Left ventricle myocardium inferior (tissue), 1 donor: ENCODE measurements around the gene LRMDA. TPM values are rescaled to one million over a fixed set of nuclear protein-coding genes. Genes with fewer than 3 reads are reported as not detected.

Experiments used
- DNase-seq: peaks from one replicate; pipeline ENCODE4 v3.0.0-alpha.2; 2020
- H3K27ac ChIP-seq: fragments of 200-600 bp; replicated peaks from 2 replicates; pipeline ENCODE4 v1.8.0; 2021
- H3K27me3 ChIP-seq: fragments of 200-600 bp; 2 replicates; pipeline ENCODE4 v1.8.0; 2021; ENCODE audit warnings: low read depth
- H3K36me3 ChIP-seq: fragments of 200-600 bp; 2 replicates; pipeline ENCODE4 v1.8.0; 2021
- H3K4me1 ChIP-seq: fragments of 200-600 bp; 2 replicates; pipeline ENCODE4 v1.8.0; 2021
- H3K4me3 ChIP-seq: fragments of 200-600 bp; 2 replicates; pipeline ENCODE4 v1.8.0; 2021; ENCODE audit warnings: mild to moderate bottlenecking, moderate library complexity
- H3K9me3 ChIP-seq: fragments of 200-600 bp; replicated peaks from 2 replicates; pipeline ENCODE4 v1.8.0; 2021
- intact Hi-C: fragments of 100-400 bp; cut with micrococcal nuclease; formaldehyde crosslinking; loops from one replicate; pipeline ENCODE4 v1.11.0; 2022
- total RNA-seq: library from RNA; stranded (reverse); fragmentation: NEBNext Ultra II Directional; extraction: Animal tissue kit (Norgen Biotek cat#: 25700); gene quantifications from one replicate; pipeline ENCODE4 v1.2.1, GENCODE V29; 2021
- TF ChIP-seq, protein P1 (sequence below): fragments of 200-600 bp; IDR thresholded peaks from 2 replicates; pipeline ENCODE4 v1.8.0; 2021; ENCODE audit warnings: antibody characterized with exemption, mild to moderate bottlenecking, borderline replicate concordance
- donor health status: DM: no; HTN: yes; CAD: no; lungs with severe emphysema.

LRMDA gene
- total RNA-seq, 1 donor from 2014 or later = 18.7 TPM

DNA sequence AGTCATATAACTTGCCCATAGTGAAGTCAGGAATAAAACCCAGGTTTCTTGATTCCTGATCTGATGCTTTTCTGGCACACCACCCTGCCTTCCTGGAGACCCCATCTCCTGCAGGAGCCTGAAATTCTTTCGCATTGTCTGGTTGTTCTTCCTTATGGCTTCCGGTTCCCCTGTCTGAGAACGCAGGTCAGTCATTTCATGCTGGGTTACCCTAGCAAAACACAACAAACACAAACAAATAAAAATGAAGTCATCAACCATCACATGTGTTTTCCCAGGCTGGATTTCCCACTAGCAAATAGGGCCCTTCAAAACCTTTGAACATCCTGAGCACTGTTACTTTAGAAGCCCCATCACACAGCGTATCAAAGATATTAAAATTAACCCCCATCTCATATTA is 569.6 kb downstream of the LRMDA start:
- DNase-seq = no peak
- intact Hi-C loops = no loop called here
- H3K4me3 ChIP-seq = no peak overlapping the region
- no peaks in the 10 kb centered on the region for H3K27me3 ChIP-seq
- H3K27ac ChIP-seq = no peak overlapping the region
- no peaks in the 10 kb centered on the region for H3K4me1 ChIP-seq
- TF ChIP-seq, protein P1, sequence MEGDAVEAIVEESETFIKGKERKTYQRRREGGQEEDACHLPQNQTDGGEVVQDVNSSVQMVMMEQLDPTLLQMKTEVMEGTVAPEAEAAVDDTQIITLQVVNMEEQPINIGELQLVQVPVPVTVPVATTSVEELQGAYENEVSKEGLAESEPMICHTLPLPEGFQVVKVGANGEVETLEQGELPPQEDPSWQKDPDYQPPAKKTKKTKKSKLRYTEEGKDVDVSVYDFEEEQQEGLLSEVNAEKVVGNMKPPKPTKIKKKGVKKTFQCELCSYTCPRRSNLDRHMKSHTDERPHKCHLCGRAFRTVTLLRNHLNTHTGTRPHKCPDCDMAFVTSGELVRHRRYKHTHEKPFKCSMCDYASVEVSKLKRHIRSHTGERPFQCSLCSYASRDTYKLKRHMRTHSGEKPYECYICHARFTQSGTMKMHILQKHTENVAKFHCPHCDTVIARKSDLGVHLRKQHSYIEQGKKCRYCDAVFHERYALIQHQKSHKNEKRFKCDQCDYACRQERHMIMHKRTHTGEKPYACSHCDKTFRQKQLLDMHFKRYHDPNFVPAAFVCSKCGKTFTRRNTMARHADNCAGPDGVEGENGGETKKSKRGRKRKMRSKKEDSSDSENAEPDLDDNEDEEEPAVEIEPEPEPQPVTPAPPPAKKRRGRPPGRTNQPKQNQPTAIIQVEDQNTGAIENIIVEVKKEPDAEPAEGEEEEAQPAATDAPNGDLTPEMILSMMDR = no peak
- no peaks in the 10 kb centered on the region for H3K9me3 ChIP-seq
- no peaks in the 10 kb centered on the region for H3K36me3 ChIP-seq

DNA sequence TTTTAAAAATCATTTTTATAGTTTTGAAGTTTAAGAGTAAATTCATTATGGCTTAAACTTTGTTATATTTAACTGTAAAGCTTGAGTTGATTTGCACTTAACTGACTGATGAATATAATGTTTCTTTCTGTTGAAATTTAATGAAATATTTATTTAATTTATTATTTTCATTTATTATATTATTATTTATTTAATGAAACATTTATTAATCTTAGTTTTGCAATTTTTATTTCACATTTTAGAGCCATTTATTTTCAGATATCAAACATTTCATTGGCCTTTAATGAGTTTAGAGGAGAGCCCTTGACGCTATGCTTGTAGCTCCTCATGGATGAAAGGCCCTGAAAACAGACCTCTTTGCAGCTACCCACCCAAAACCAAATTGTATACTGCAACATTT is 570.0 kb downstream of the LRMDA start:
- no peak overlapping the region for H3K4me3 ChIP-seq
- intact Hi-C loops = no loop called here
- H3K36me3 ChIP-seq = no peaks in the 10 kb centered on the region
- no peak for DNase-seq
- no peaks in the 10 kb centered on the region for H3K9me3 ChIP-seq
- H3K4me1 ChIP-seq = no peaks in the 10 kb centered on the region
- H3K27ac ChIP-seq = no peak overlapping the region
- no peaks in the 10 kb centered on the region for H3K27me3 ChIP-seq
- TF ChIP-seq, protein P1 = no peak

DNA sequence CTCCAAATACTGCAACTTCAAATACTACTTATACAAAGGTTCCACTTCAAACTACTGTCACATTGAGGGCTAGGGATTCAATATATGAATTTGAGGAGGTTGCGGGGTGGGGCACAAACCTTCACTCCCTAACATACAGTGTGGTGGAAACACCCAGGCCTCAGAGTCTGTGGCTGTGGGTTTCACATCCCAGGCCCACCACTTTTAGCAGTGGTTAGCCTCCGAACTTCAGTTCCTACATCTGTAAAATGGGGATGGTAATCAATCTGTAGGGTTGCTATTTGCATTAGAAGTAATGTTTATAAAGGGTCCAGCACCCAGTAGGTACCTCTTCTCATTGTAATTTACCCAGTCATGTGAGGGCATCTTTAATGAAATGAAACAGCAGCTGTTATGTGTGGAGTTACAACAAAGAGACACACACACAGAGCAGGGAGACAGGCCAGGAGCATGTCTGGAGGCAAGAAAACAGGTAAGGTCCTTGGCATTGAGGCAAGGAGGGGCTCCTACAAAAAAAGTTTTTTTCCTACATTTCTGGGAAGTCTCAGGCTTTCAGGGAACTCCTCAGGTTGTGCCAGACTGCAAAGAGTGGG is 570.9 kb downstream of the LRMDA start:
- TF ChIP-seq, protein P1 = no peak
- Histone ChIP-seq H3K36me3 (no peaks in the 10 kb centered on the region), H3K9me3 (no peaks in the 10 kb centered on the region), H3K27ac (no peak overlapping the region), H3K27me3 (no peaks in the 10 kb centered on the region), H3K4me1 (no peaks in the 10 kb centered on the region), H3K4me3 (no peak overlapping the region)
- intact Hi-C loops = no loop called here
- DNase-seq = no peak

DNA sequence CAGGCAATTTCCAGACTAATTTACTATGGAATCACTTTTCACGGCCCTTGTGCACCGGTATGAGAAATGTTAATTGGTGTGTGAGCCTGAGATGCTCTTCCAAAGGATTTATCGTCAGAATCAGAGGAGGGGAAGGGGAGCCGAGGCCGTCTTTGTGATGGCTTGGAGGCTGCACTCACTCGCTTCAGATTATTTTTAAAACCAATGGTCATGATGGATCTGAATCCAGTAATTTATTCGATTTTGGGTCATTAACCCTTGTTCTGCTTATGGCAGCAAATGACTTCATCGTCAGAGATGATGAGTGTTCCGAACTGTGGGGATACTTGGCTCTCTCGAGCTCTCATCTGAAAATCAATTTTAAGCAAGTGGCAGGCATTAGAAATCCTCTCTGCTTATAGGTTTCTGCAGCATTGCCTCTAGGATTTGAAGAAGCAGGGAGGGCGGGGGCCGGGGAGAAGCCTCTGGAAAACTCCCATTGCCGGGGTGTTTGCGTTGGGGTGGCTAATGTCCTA is 576.3 kb downstream of the LRMDA start:
- no peaks in the 10 kb centered on the region for H3K4me1 ChIP-seq
- no peaks in the 10 kb centered on the region for H3K9me3 ChIP-seq
- no peaks in the 10 kb centered on the region for H3K27me3 ChIP-seq
- no peak for DNase-seq
- TF ChIP-seq, protein P1 = no peak
- intact Hi-C loops = no loop called here
- H3K27ac ChIP-seq = no peak overlapping the region
- H3K36me3 ChIP-seq = no peaks in the 10 kb centered on the region
- H3K4me3 ChIP-seq = no peak overlapping the region

DNA sequence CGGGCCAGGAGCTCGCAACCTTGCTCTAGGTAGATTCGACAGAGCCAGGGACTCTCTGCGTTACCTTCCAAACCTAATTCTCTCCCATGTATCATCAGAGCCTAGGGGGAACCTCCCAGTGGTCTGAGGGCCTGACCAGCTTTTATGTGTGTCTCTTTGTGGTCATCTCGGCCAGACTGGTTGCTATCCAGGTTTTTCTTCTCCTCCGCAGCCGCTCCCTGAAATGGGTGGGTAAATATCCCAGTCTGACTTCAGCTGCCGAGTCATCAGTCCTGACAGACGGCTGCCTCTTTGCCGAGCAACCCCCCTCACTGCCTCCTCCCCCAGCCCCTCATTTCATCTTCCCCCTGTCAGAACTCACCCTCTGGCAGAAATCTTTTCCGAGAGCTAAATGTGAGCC is 578.1 kb downstream of the LRMDA start:
- intact Hi-C loops = no loop called here
- Histone ChIP-seq H3K4me1 (no peaks in the 10 kb centered on the region), H3K36me3 (no peaks in the 10 kb centered on the region), H3K4me3 (no peak overlapping the region), H3K27ac (no peak overlapping the region), H3K9me3 (no peaks in the 10 kb centered on the region), H3K27me3 (no peaks in the 10 kb centered on the region)
- DNase-seq = no peak
- TF ChIP-seq, protein P1 = no peak
